WERI-Rb-1 (cell line): ENCODE measurements around the gene ADARB2.

Source experiments
- DNase-seq: peaks from one replicate; pipeline ENCODE4 v3.0.0-alpha.2; 2020
- H3K27ac ChIP-seq: fragments of 250-450 bp; sonication (Bioruptor Pico); 2 replicates; pipeline ENCODE4 v1.5.1; 2020; ENCODE audit warnings: mild to moderate bottlenecking, moderate library complexity
- H3K27me3 ChIP-seq: fragments of 250-450 bp; sonication (Bioruptor Pico); 2 replicates; pipeline ENCODE4 v1.5.1; 2021; ENCODE audit warnings: mild to moderate bottlenecking, low read depth, moderate library complexity; ENCODE audit not compliant: insufficient read depth, severe bottlenecking
- H3K36me3 ChIP-seq: fragments of 250-450 bp; sonication (Bioruptor Pico); 2 replicates; pipeline ENCODE4 v1.5.1; 2020; ENCODE audit warnings: mild to moderate bottlenecking, moderate library complexity
- H3K4me3 ChIP-seq: 2 replicates; pipeline ENCODE4 v1.5.1; 2011; ENCODE audit warnings: low read depth, mild to moderate bottlenecking, control low read depth, low read length
- H3K9me3 ChIP-seq: fragments of 250-450 bp; sonication (Bioruptor Pico); 2 replicates; pipeline ENCODE4 v1.5.1; 2021; ENCODE audit warnings: mild to moderate bottlenecking, moderate library complexity; ENCODE audit not compliant: severe bottlenecking
- CTCF ChIP-seq: IDR thresholded peaks from 2 replicates; pipeline ENCODE4 v1.5.1; 2011; ENCODE audit warnings: low read depth, mild to moderate bottlenecking, control low read depth, inconsistent platforms, low read length

ADARB2 gene

GRCh38 chr10:1574719-1575118 is 162.6 kb downstream of the ADARB2 start:
- no peak overlapping the region for H3K27ac ChIP-seq
- DNase-seq: no peak
- H3K4me3 ChIP-seq: no peak overlapping the region
- H3K9me3 ChIP-seq: no peaks in the 10 kb centered on the region
- no peaks in the 10 kb centered on the region for H3K36me3 ChIP-seq
- peaks cover 3% of the 10 kb centered on the region for H3K27me3 ChIP-seq
- no peak for TF ChIP-seq CTCF

- no peak for TF ChIP-seq CTCF
- no peaks in the 10 kb centered on the region for H3K9me3 ChIP-seq
These were observed 163.3 kb downstream of the ADARB2 start for GRCh38 chr10:1573981-1574380.

GRCh38 chr10:1573334-1573969 is 163.9 kb downstream of the ADARB2 start:
- Histone ChIP-seq H3K27me3 (no peaks in the 10 kb centered on the region), H3K27ac (no peak overlapping the region), H3K36me3 (no peaks in the 10 kb centered on the region), H3K9me3 (no peaks in the 10 kb centered on the region), H3K4me3 (no peak overlapping the region)
- TF ChIP-seq CTCF: no peak
- no peak for DNase-seq

More at GRCh38 chr10:1573981-1574380, 163.3 kb downstream of the ADARB2 start:
- H3K27ac ChIP-seq: no peak overlapping the region
- H3K36me3 ChIP-seq: no peaks in the 10 kb centered on the region
- DNase-seq: no peak
- H3K4me3 ChIP-seq: no peak overlapping the region
- no peaks in the 10 kb centered on the region for H3K27me3 ChIP-seq

- H3K9me3 ChIP-seq: no peaks in the 10 kb centered on the region
- no peaks in the 10 kb centered on the region for H3K27me3 ChIP-seq
- TF ChIP-seq CTCF: no peak
- DNase-seq: no peak
- no peak overlapping the region for H3K4me3 ChIP-seq
- no peaks in the 10 kb centered on the region for H3K36me3 ChIP-seq
- H3K27ac ChIP-seq: no peak overlapping the region
These were observed 164.6 kb downstream of the ADARB2 start for GRCh38 chr10:1572519-1573333.

GRCh38 chr10:1571587-1572237 is 165.6 kb downstream of the ADARB2 start:
- DNase-seq: no peak

More at GRCh38 chr10:1571587-1572237, 165.6 kb downstream of the ADARB2 start:
- no peak for TF ChIP-seq CTCF
- Histone ChIP-seq H3K4me3 (no peak overlapping the region), H3K27me3 (no peaks in the 10 kb centered on the region), H3K9me3 (no peaks in the 10 kb centered on the region), H3K27ac (no peak overlapping the region), H3K36me3 (no peaks in the 10 kb centered on the region)
